ENCODE measurements around the gene VHLL. TPM values are rescaled to one million over a fixed set of nuclear protein-coding genes. Genes with fewer than 3 reads are reported as not detected.

VHLL gene
- total RNA-seq, 1 donor from 2014 or later, result not detected

- peaks cover 22% of the 10 kb centered on the region for H3K36me3 Mint-ChIP-seq (ENCODE audit: unreplicated experiment)
- H3K27ac Mint-ChIP-seq (ENCODE audit: unreplicated experiment), result no peak overlapping the region
- H3K27me3 Mint-ChIP-seq (ENCODE audit: unreplicated experiment), result no peaks in the 10 kb centered on the region
- no peak for DNase-seq (ENCODE audit: extremely low spot score, unreplicated experiment)
- no peak overlapping the region for H3K4me3 Mint-ChIP-seq (ENCODE audit: unreplicated experiment)
- H3K4me1 Mint-ChIP-seq (ENCODE audit: unreplicated experiment), result no peaks in the 10 kb centered on the region
- TF ChIP-seq CTCF (IDR thresholded peaks at IDR 0.05), result no peak
- no peaks in the 10 kb centered on the region for H3K9me3 Mint-ChIP-seq (ENCODE audit: unreplicated experiment)
Observed at GRCh38 chr1:156308078-156308477, 9.0 kb upstream of the VHLL start.

- Mint-ChIP-seq H3K4me1 (ENCODE audit: unreplicated experiment) (no peaks in the 10 kb centered on the region), H3K27ac (ENCODE audit: unreplicated experiment) (no peak overlapping the region), H3K36me3 (ENCODE audit: unreplicated experiment) (peaks cover 13% of the 10 kb centered on the region), H3K4me3 (ENCODE audit: unreplicated experiment) (no peak overlapping the region), H3K9me3 (ENCODE audit: unreplicated experiment) (no peaks in the 10 kb centered on the region), H3K27me3 (ENCODE audit: unreplicated experiment) (no peaks in the 10 kb centered on the region)
- TF ChIP-seq CTCF (IDR thresholded peaks at IDR 0.05), result no peak
- DNase-seq (ENCODE audit: extremely low spot score, unreplicated experiment), result no peak
Observed at GRCh38 chr1:156305215-156305614, 6.1 kb upstream of the VHLL start.

- Mint-ChIP-seq H3K9me3 (ENCODE audit: unreplicated experiment) (no peaks in the 10 kb centered on the region), H3K36me3 (ENCODE audit: unreplicated experiment) (peaks cover 12% of the 10 kb centered on the region), H3K27me3 (ENCODE audit: unreplicated experiment) (no peaks in the 10 kb centered on the region), H3K4me3 (ENCODE audit: unreplicated experiment) (no peak overlapping the region), H3K27ac (ENCODE audit: unreplicated experiment) (no peak overlapping the region), H3K4me1 (ENCODE audit: unreplicated experiment) (no peaks in the 10 kb centered on the region)
- DNase-seq (ENCODE audit: extremely low spot score, unreplicated experiment), result no peak
- TF ChIP-seq CTCF (IDR thresholded peaks at IDR 0.05), result no peak
Observed at GRCh38 chr1:156303241-156303640, 4.1 kb upstream of the VHLL start.

GRCh38 chr1:156295391-156295947 is 3.6 kb downstream of the VHLL start, which contains the start of gene GLMP:
Gene GLMP (minus strand): TSS chr1:156295679. CDS start chr1:156295645, 34 bp downstream.
- no peak for DNase-seq (ENCODE audit: extremely low spot score, unreplicated experiment)
- peak within 1 kb of the TSS; percentile 78 for H3K27ac Mint-ChIP-seq (ENCODE audit: unreplicated experiment)

GRCh38 chr1:156293895-156294294 is 5.2 kb downstream of the VHLL start:
- peaks cover 7% of the 10 kb centered on the region for H3K36me3 Mint-ChIP-seq (ENCODE audit: unreplicated experiment)
- no peaks in the 10 kb centered on the region for H3K9me3 Mint-ChIP-seq (ENCODE audit: unreplicated experiment)
- DNase-seq (ENCODE audit: extremely low spot score, unreplicated experiment), result no peak
- H3K27ac Mint-ChIP-seq (ENCODE audit: unreplicated experiment), result no peak overlapping the region
- no peak overlapping the region for H3K4me3 Mint-ChIP-seq (ENCODE audit: unreplicated experiment)
- peaks cover 34% of the 10 kb centered on the region for H3K4me1 Mint-ChIP-seq (ENCODE audit: unreplicated experiment)
- TF ChIP-seq CTCF (IDR thresholded peaks at IDR 0.05), result no peak
- no peaks in the 10 kb centered on the region for H3K27me3 Mint-ChIP-seq (ENCODE audit: unreplicated experiment)

More at GRCh38 chr1:156295391-156295947, 3.6 kb downstream of the VHLL start, which contains the start of gene GLMP:
- Mint-ChIP-seq H3K9me3 (ENCODE audit: unreplicated experiment) (no peaks in the 10 kb centered on the region), H3K4me1 (ENCODE audit: unreplicated experiment) (peaks cover 29% of the 10 kb centered on the region), H3K27me3 (ENCODE audit: unreplicated experiment) (no peaks in the 10 kb centered on the region), H3K4me3 (ENCODE audit: unreplicated experiment) (peak within 1 kb of the TSS; percentile 87), H3K36me3 (ENCODE audit: unreplicated experiment) (no peaks in the 10 kb centered on the region)
- no peak for TF ChIP-seq CTCF (IDR thresholded peaks at IDR 0.05)

Measured in osteocyte (in vitro differentiated cells).